Spleen (tissue), 7 donors: Measurements from ENCODE around the gene KCNAB1.

ENCODE experiments used
- CTCF ChIP-seq, 11 experiments: fragments of 200-600 bp in 7 of 11; fragments of 450-650 bp in 4 of 11; sonication (generic) in 4 of 11; IDR thresholded peaks in 8 of 11; conservative IDR thresholded peaks in 3 of 11; 1 replicate in 7 of 11; 2 replicates in 4 of 11; pipeline versions ENCODE4 v1.4.0 to v1.8.0; 2016 to 2021; ENCODE audit warnings: antibody characterized with exemption in 11 of 11, inconsistent platforms in 4 of 11, mild to moderate bottlenecking in 1 of 11
- POLR2A ChIP-seq, 3 donors: fragments of 450-650 bp; IDR thresholded peaks; one replicate each; pipeline ENCODE4 v1.5.1; 2017; ENCODE audit warnings: antibody characterized with exemption in 3 of 3, mild to moderate bottlenecking in 1 of 3
- POLR2AphosphoS5 ChIP-seq, 3 donors: sonication (generic); formaldehyde crosslinking; IDR thresholded peaks; one replicate each; pipeline ENCODE4 v1.5.1; 2017; ENCODE audit warnings: antibody characterized with exemption in 3 of 3
- donor health status: DM: no; HTN: no; CAD: no; lungs with moderate emphysema.
- donor health status: DM: no; HTN: no; CAD: no.
- donor health status: DM: no; HTN: no; CAD: no.

GRCh38 chr3:156201411-156202405 is 81.3 kb downstream of the KCNAB1 start:
- no peak for TF ChIP-seq CTCF (IDR thresholded peaks at IDR 0.05 in 8 of 11, conservative IDR thresholded peaks at IDR 0.05 in 3 of 11)
- TF ChIP-seq POLR2A (IDR thresholded peaks at IDR 0.05) = no peak
- TF ChIP-seq POLR2AphosphoS5 (IDR thresholded peaks at IDR 0.05) = no peak
